Spleen (tissue), 11 donors: ENCODE results near the gene HHAT. TPM values are rescaled to one million over a fixed set of nuclear protein-coding genes. Genes with fewer than 3 reads are reported as not detected.

Source experiments
- DNase-seq: peaks from one replicate; pipeline ENCODE4 v3.0.0-alpha.2; 2020
- H3K27ac ChIP-seq, 8 donors: fragments of 200-600 bp; sonication (generic) in 7 of 8; 1 replicate in 4 of 8; 2 replicates in 4 of 8; pipeline versions ENCODE4 v1.5.0 to v1.8.0; 2016 to 2021; ENCODE audit warnings: inconsistent platforms in 4 of 8, mild to moderate bottlenecking in 4 of 8, moderate library complexity in 1 of 8
- H3K27me3 ChIP-seq, 7 donors: fragments of 200-600 bp; sonication (generic) in 6 of 7; replicated peaks in 1 of 7; 1 replicate in 4 of 7; 2 replicates in 3 of 7; pipeline versions ENCODE4 v1.5.0 to v1.8.0; 2016 to 2021; ENCODE audit warnings: inconsistent platforms in 3 of 7, mild to moderate bottlenecking in 1 of 7
- H3K36me3 ChIP-seq, 6 donors: fragments of 200-600 bp; sonication (generic) in 5 of 6; 1 replicate in 4 of 6; 2 replicates in 2 of 6; pipeline versions ENCODE4 v1.5.0 to v1.8.0; 2016 to 2021; ENCODE audit warnings: inconsistent platforms in 2 of 6
- H3K4me1 ChIP-seq, 6 donors: fragments of 200-600 bp; sonication (generic) in 5 of 6; 1 replicate in 3 of 6; 2 replicates in 3 of 6; pipeline versions ENCODE4 v1.5.0 to v1.8.0; 2016 to 2021; ENCODE audit warnings: inconsistent platforms in 3 of 6
- H3K4me3 ChIP-seq, 8 donors: fragments of 200-600 bp; sonication (generic) in 7 of 8; 1 replicate in 4 of 8; 2 replicates in 4 of 8; pipeline versions ENCODE4 v1.5.0 to v1.8.0; 2016 to 2021; ENCODE audit warnings: inconsistent platforms in 4 of 8, mild to moderate bottlenecking in 4 of 8, moderate library complexity in 2 of 8
- H3K9me3 ChIP-seq, 8 donors: fragments of 200-600 bp; sonication (generic) in 7 of 8; 1 replicate in 4 of 8; 2 replicates in 4 of 8; pipeline versions ENCODE4 v1.5.0 to v1.8.0; 2016 to 2021; ENCODE audit warnings: inconsistent platforms in 4 of 8
- POLR2A ChIP-seq, 3 donors: fragments of 450-650 bp; IDR thresholded peaks; one replicate each; pipeline ENCODE4 v1.5.1; 2017; ENCODE audit warnings: antibody characterized with exemption in 3 of 3, mild to moderate bottlenecking in 1 of 3
- POLR2AphosphoS5 ChIP-seq, 3 donors: sonication (generic); formaldehyde crosslinking; IDR thresholded peaks; one replicate each; pipeline ENCODE4 v1.5.1; 2017; ENCODE audit warnings: antibody characterized with exemption in 3 of 3
- WGBS, 5 donors: extraction: QIAGEN DNeasy Blood & Tissue Kit in 3 of 5; methylation state at CpG; one replicate each; pipeline versions ENCODE4 v1.1.5 to v1.1.7; 2013 to 2018; 5-methylcytosine and 5-hydroxymethylcytosine counted together
- intact Hi-C: fragments of 100-400 bp; cut with DNase I; formaldehyde crosslinking; loops from one replicate; pipeline ENCODE4 v1.15.0; 2023; ENCODE audit warnings: low total_unique reads
- polyA plus RNA-seq, 3 donors: library from polyadenylated mRNA; stranded (reverse); fragments of 200-250 nt; gene quantifications; one replicate each; pipeline ENCODE4 v1.2.1, GENCODE V29; 2013
- total RNA-seq, 7 donors: library from RNA; depleted of rRNA in 3 of 7; stranded (reverse); fragments of >200 nt in 3 of 7; fragmentation: NEBNext Ultra II Directional in 4 of 7; extraction: Animal tissue kit (Norgen Biotek cat#: 25700) in 4 of 7; gene quantifications; one replicate each; pipeline versions ENCODE4 v1.1.0 to v1.2.1, GENCODE V29; 2016 to 2021
- TF ChIP-seq, protein P1 (sequence below), 11 experiments: fragments of 200-600 bp in 7 of 11; fragments of 450-650 bp in 4 of 11; sonication (generic) in 4 of 11; IDR thresholded peaks in 8 of 11; conservative IDR thresholded peaks in 3 of 11; 1 replicate in 7 of 11; 2 replicates in 4 of 11; pipeline versions ENCODE4 v1.4.0 to v1.8.0; 2016 to 2021; ENCODE audit warnings: antibody characterized with exemption in 11 of 11, inconsistent platforms in 4 of 11, mild to moderate bottlenecking in 1 of 11
- donor health status: healthy with polysubstance abuse.
- donor health status: DM: no; HTN: no; CAD: no; lungs with moderate emphysema.
- donor health status: DM: no; HTN: no; CAD: no.
- donor health status: Bipolar disorder and iron deficiency.
- donor health status: healthy.
- donor health status: DM: no; HTN: no; CAD: no.
- donor health status: DM: yes; HTN: yes; CAD: no.

HHAT gene
- total and polyA plus RNA-seq, 10 donors, result 1.3 to 8.8 (median 4.7) TPM

DNA sequence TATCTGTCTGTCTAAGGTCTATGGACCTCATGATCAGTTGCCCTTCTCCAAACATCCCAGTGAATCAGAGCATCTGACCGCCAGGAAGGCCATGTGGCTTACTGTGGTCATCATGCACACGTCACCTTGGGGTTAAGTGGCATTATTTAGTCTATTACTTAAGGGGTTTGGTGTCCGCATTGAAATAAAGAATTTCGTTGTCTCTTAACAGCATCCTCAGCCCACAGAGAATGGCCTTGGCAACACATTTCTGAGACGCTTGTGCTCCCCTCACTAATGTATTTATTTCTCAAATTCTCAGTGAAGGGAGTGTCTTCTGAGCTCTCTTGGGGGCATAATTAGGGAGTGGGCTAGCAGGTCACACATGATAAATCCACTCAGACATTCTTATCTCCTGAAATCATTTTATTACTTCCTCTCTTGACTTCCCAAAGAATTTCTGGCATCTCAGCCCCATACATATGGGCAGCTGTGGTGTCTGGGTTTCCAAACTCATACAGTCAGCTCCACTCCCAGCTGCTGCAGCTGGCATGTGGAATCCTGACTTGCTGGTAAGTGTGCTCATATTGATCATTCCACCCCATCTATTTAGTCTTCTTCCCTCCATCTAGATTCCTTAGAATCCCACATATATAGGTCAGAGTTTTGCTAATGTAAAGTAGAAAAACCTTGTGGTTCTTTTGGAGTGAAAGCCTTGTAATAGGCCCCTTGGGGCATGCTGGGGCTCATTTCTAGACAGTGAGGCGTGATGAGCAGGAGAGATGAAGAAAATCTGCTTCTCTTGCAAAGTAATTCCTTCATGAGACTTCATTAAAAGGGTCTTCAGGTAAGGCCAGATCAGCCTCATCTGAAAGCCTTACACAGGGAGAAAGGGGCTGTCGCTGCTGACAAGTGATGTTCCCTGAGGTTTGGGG, 110.5 kb downstream of the HHAT start:
- Histone ChIP-seq H3K27me3 (no peaks in the 10 kb centered on the region), H3K27ac (no peak overlapping the region), H3K9me3 (no peaks in the 10 kb centered on the region), H3K4me1 (no peaks in the 10 kb centered on the region), H3K36me3 (no peaks in the 10 kb centered on the region), H3K4me3 (no peak overlapping the region)
- intact Hi-C loops, result no loop called here
- WGBS, 5 donors, result 70 to 81% (median 72%) methylated on average over 7 of the region's 7 CpGs
- no peak for DNase-seq
- no peak for TF ChIP-seq POLR2A (IDR thresholded peaks at IDR 0.05)
- no peak for TF ChIP-seq POLR2AphosphoS5 (IDR thresholded peaks at IDR 0.05)
- TF ChIP-seq, protein P1, sequence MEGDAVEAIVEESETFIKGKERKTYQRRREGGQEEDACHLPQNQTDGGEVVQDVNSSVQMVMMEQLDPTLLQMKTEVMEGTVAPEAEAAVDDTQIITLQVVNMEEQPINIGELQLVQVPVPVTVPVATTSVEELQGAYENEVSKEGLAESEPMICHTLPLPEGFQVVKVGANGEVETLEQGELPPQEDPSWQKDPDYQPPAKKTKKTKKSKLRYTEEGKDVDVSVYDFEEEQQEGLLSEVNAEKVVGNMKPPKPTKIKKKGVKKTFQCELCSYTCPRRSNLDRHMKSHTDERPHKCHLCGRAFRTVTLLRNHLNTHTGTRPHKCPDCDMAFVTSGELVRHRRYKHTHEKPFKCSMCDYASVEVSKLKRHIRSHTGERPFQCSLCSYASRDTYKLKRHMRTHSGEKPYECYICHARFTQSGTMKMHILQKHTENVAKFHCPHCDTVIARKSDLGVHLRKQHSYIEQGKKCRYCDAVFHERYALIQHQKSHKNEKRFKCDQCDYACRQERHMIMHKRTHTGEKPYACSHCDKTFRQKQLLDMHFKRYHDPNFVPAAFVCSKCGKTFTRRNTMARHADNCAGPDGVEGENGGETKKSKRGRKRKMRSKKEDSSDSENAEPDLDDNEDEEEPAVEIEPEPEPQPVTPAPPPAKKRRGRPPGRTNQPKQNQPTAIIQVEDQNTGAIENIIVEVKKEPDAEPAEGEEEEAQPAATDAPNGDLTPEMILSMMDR (IDR thresholded peaks at IDR 0.05 in 8 of 11, conservative IDR thresholded peaks at IDR 0.05 in 3 of 11), result no peak

DNA sequence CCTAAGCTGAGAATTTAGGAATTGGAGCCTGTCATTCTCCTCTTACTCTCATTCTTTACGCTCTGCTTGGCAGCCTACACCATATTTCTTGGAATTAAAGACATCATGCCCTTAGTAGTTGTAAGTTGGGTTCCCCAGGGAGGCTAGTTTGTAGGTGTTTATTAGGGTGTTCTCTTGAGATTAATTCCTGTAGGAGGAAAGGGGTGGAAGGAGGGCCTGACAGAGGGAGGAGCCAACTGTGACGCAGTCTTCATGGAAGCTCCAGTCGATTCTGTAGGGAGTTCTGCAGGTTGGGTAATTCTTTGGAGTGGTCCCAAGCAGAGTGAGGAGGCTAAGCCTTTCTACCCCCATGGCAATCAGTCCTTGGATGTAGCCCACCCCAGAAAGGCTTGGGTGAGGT, 111.4 kb downstream of the HHAT start:
- Histone ChIP-seq H3K4me1 (no peaks in the 10 kb centered on the region), H3K27me3 (no peaks in the 10 kb centered on the region), H3K4me3 (no peak overlapping the region), H3K9me3 (no peaks in the 10 kb centered on the region), H3K27ac (no peak overlapping the region), H3K36me3 (no peaks in the 10 kb centered on the region)
- intact Hi-C loops, result no loop called here
- TF ChIP-seq POLR2AphosphoS5 (IDR thresholded peaks at IDR 0.05) (no peak), POLR2A (IDR thresholded peaks at IDR 0.05) (no peak)
- TF ChIP-seq, protein P1 (IDR thresholded peaks at IDR 0.05 in 8 of 11, conservative IDR thresholded peaks at IDR 0.05 in 3 of 11), result no peak
- DNase-seq, result no peak
- 86 to 92% (median 88%) methylated on average over 3 of the region's 3 CpGs for WGBS, 5 donors

DNA sequence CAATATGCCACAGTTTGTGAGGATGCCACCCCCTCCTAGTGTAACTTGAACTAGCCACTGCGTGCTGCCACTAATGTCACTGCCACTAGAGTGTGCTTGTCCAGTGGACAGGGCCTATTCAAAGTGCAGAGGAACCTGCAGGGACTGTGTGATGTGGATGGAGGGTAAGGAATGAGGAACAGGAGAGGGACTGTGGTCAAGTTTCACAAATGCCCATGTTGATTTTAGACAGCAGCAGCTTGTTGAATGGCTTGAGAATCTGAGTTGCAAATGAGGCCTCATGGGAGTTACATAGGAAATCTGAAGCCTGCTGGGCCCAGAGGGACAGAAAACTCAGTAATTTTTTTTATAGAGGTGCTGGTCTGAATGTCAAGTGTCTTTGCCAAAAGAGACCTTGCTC, 112.3 kb downstream of the HHAT start:
- Histone ChIP-seq H3K9me3 (no peaks in the 10 kb centered on the region), H3K27ac (no peak overlapping the region), H3K27me3 (no peaks in the 10 kb centered on the region), H3K36me3 (no peaks in the 10 kb centered on the region), H3K4me1 (no peaks in the 10 kb centered on the region), H3K4me3 (no peak overlapping the region)
- TF ChIP-seq, protein P1 (IDR thresholded peaks at IDR 0.05 in 8 of 11, conservative IDR thresholded peaks at IDR 0.05 in 3 of 11), result no peak
- no peak for TF ChIP-seq POLR2AphosphoS5 (IDR thresholded peaks at IDR 0.05)
- TF ChIP-seq POLR2A (IDR thresholded peaks at IDR 0.05), result no peak
- no peak for DNase-seq
- WGBS, 5 donors, result 73 to 100% (median 94%) methylated on average over 1 of the region's 1 CpG
- intact Hi-C loops, result no loop called here

DNA sequence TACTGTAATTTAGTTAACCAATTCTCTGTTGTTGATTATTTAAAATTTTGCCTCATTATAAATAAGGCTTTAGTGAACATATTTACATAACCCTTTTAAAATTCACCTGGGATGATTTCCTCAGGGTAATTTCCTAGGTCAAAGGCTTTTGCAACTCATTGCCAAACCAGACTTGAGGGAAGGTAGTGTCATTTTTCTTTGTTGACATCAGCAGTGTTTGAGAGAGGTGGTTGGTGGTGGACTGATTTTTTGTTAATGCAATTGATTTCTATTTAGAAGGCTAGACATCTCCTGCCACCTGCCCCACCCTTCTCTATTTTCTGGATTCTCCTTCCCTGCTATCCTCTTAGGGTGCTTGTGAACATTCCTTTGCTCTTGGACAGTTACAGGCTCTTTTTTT, 116.8 kb downstream of the HHAT start:
- Histone ChIP-seq H3K27ac (no peak overlapping the region), H3K27me3 (no peaks in the 10 kb centered on the region), H3K4me1 (no peaks in the 10 kb centered on the region), H3K36me3 (no peaks in the 10 kb centered on the region), H3K4me3 (no peak overlapping the region), H3K9me3 (no peaks in the 10 kb centered on the region)
- intact Hi-C loops, result no loop called here
- DNase-seq, result no peak
- TF ChIP-seq, protein P1 (IDR thresholded peaks at IDR 0.05 in 8 of 11, conservative IDR thresholded peaks at IDR 0.05 in 3 of 11), result no peak
- no peak for TF ChIP-seq POLR2AphosphoS5 (IDR thresholded peaks at IDR 0.05)
- no peak for TF ChIP-seq POLR2A (IDR thresholded peaks at IDR 0.05)
